ENCODE measurements around the gene FRMD4A.

The FRMD4A gene

GRCh38 chr10:13642293-13642692 is 688.4 kb downstream of the FRMD4A start:
- Histone ChIP-seq H3K4me3 (ENCODE audit: low read depth in 1 of 5, low read length in 5 of 5) (no peak overlapping the region), H3K4me1 (ENCODE audit: control insufficient read depth in 5 of 5, insufficient read depth in 5 of 5, low read length in 5 of 5) (no peaks in the 10 kb centered on the region), H3K9ac (ENCODE audit: low read length in 5 of 5) (no peak overlapping the region), H3K9me3 (ENCODE audit: control insufficient read depth in 5 of 5, low read length in 5 of 5) (peaks cover 0 to 14% (median 13%) of the 10 kb centered on the region in 5 donors), H3K27ac (ENCODE audit: low read depth, low read length) (no peak overlapping the region), H3K36me3 (ENCODE audit: control insufficient read depth in 5 of 5, insufficient read depth in 5 of 5, low read length in 5 of 5) (peaks cover 18 to 60% (median 43%) of the 10 kb centered on the region in 5 donors), H3K27me3 (ENCODE audit: control insufficient read depth in 5 of 5, insufficient read depth in 4 of 5, low read length in 5 of 5) (no peaks in the 10 kb centered on the region)

GRCh38 chr10:13637894-13638293 is 692.8 kb downstream of the FRMD4A start:
- Histone ChIP-seq H3K9me3 (ENCODE audit: control insufficient read depth in 5 of 5, low read length in 5 of 5) (peaks cover 0 to 11% (median 11%) of the 10 kb centered on the region in 5 donors), H3K9ac (ENCODE audit: low read length in 5 of 5) (no peak overlapping the region), H3K27me3 (ENCODE audit: control insufficient read depth in 5 of 5, insufficient read depth in 4 of 5, low read length in 5 of 5) (peaks cover 0 to 2% (median 0%) of the 10 kb centered on the region in 5 donors), H3K4me1 (ENCODE audit: control insufficient read depth in 5 of 5, insufficient read depth in 5 of 5, low read length in 5 of 5) (peaks cover 8 to 21% (median 20%) of the 10 kb centered on the region in 5 donors), H3K27ac (ENCODE audit: low read depth, low read length) (no peak overlapping the region), H3K36me3 (ENCODE audit: control insufficient read depth in 5 of 5, insufficient read depth in 5 of 5, low read length in 5 of 5) (peaks cover 9 to 26% (median 12%) of the 10 kb centered on the region in 5 donors), H3K4me3 (ENCODE audit: low read depth in 1 of 5, low read length in 5 of 5) (no peak overlapping the region)

GRCh38 chr10:13637303-13637856 is 693.3 kb downstream of the FRMD4A start:
- peaks cover 0 to 6% (median 6%) of the 10 kb centered on the region in 5 donors for H3K9me3 ChIP-seq (ENCODE audit: control insufficient read depth in 5 of 5, low read length in 5 of 5)
- peaks cover 8 to 26% (median 25%) of the 10 kb centered on the region in 5 donors for H3K4me1 ChIP-seq (ENCODE audit: control insufficient read depth in 5 of 5, insufficient read depth in 5 of 5, low read length in 5 of 5)
- H3K27me3 ChIP-seq (ENCODE audit: control insufficient read depth in 5 of 5, insufficient read depth in 4 of 5, low read length in 5 of 5), result peaks cover 0 to 2% (median 0%) of the 10 kb centered on the region in 5 donors
- H3K27ac ChIP-seq (ENCODE audit: low read depth, low read length), result no peak overlapping the region
- no peak overlapping the region for H3K9ac ChIP-seq (ENCODE audit: low read length in 5 of 5)
- no peak overlapping the region for H3K4me3 ChIP-seq (ENCODE audit: low read depth in 1 of 5, low read length in 5 of 5)
- H3K36me3 ChIP-seq (ENCODE audit: control insufficient read depth in 5 of 5, insufficient read depth in 5 of 5, low read length in 5 of 5), result peaks cover 7 to 20% (median 10%) of the 10 kb centered on the region in 5 donors

GRCh38 chr10:13636776-13637175 is 693.9 kb downstream of the FRMD4A start:
- no peak overlapping the region for H3K9ac ChIP-seq (ENCODE audit: low read length in 5 of 5)
- no peak overlapping the region for H3K27ac ChIP-seq (ENCODE audit: low read depth, low read length)
- no peak overlapping the region for H3K4me3 ChIP-seq (ENCODE audit: low read depth in 1 of 5, low read length in 5 of 5)
- H3K4me1 ChIP-seq (ENCODE audit: control insufficient read depth in 5 of 5, insufficient read depth in 5 of 5, low read length in 5 of 5), result peaks cover 8 to 32% (median 29%) of the 10 kb centered on the region in 5 donors
- no peaks in the 10 kb centered on the region for H3K9me3 ChIP-seq (ENCODE audit: control insufficient read depth in 5 of 5, low read length in 5 of 5)
- peaks cover 4 to 16% (median 6%) of the 10 kb centered on the region in 5 donors for H3K36me3 ChIP-seq (ENCODE audit: control insufficient read depth in 5 of 5, insufficient read depth in 5 of 5, low read length in 5 of 5)
- peaks cover 0 to 2% (median 0%) of the 10 kb centered on the region in 5 donors for H3K27me3 ChIP-seq (ENCODE audit: control insufficient read depth in 5 of 5, insufficient read depth in 4 of 5, low read length in 5 of 5)

GRCh38 chr10:13634207-13634606 is 696.5 kb downstream of the FRMD4A start:
- Histone ChIP-seq H3K27me3 (ENCODE audit: control insufficient read depth in 5 of 5, insufficient read depth in 4 of 5, low read length in 5 of 5) (peaks cover 0 to 2% (median 0%) of the 10 kb centered on the region in 5 donors), H3K27ac (ENCODE audit: low read depth, low read length) (peak overlapping the region; percentile 69), H3K36me3 (ENCODE audit: control insufficient read depth in 5 of 5, insufficient read depth in 5 of 5, low read length in 5 of 5) (peaks cover 8 to 19% (median 13%) of the 10 kb centered on the region in 5 donors), H3K9me3 (ENCODE audit: control insufficient read depth in 5 of 5, low read length in 5 of 5) (no peaks in the 10 kb centered on the region), H3K4me3 (ENCODE audit: low read depth in 1 of 5, low read length in 5 of 5) (no peak overlapping the region), H3K9ac (ENCODE audit: low read length in 5 of 5) (no peak overlapping the region), H3K4me1 (ENCODE audit: control insufficient read depth in 5 of 5, insufficient read depth in 5 of 5, low read length in 5 of 5) (peaks cover 8 to 38% (median 29%) of the 10 kb centered on the region in 5 donors)

GRCh38 chr10:13633689-13634088 is 697.0 kb downstream of the FRMD4A start:
- Histone ChIP-seq H3K36me3 (ENCODE audit: control insufficient read depth in 5 of 5, insufficient read depth in 5 of 5, low read length in 5 of 5) (peaks cover 8 to 16% (median 10%) of the 10 kb centered on the region in 5 donors), H3K9me3 (ENCODE audit: control insufficient read depth in 5 of 5, low read length in 5 of 5) (no peaks in the 10 kb centered on the region), H3K4me1 (ENCODE audit: control insufficient read depth in 5 of 5, insufficient read depth in 5 of 5, low read length in 5 of 5) (peaks cover 8 to 38% (median 29%) of the 10 kb centered on the region in 5 donors), H3K27ac (ENCODE audit: low read depth, low read length) (peak overlapping the region; percentile 69), H3K27me3 (ENCODE audit: control insufficient read depth in 5 of 5, insufficient read depth in 4 of 5, low read length in 5 of 5) (peaks cover 0 to 2% (median 0%) of the 10 kb centered on the region in 5 donors), H3K4me3 (ENCODE audit: low read depth in 1 of 5, low read length in 5 of 5) (peak overlapping the region in 2 of 5 donors; percentile 28 to 35), H3K9ac (ENCODE audit: low read length in 5 of 5) (peak overlapping the region in 1 of 5 donors; percentile 58)

GRCh38 chr10:13632884-13633440 is 697.8 kb downstream of the FRMD4A start:
- peak overlapping the region in 1 of 5 donors; percentile 17 for H3K9ac ChIP-seq (ENCODE audit: low read length in 5 of 5)
- H3K27ac ChIP-seq (ENCODE audit: low read depth, low read length), result peak overlapping the region; percentile 69
- H3K27me3 ChIP-seq (ENCODE audit: control insufficient read depth in 5 of 5, insufficient read depth in 4 of 5, low read length in 5 of 5), result peaks cover 0 to 2% (median 0%) of the 10 kb centered on the region in 5 donors
- no peaks in the 10 kb centered on the region for H3K9me3 ChIP-seq (ENCODE audit: control insufficient read depth in 5 of 5, low read length in 5 of 5)
- no peak overlapping the region for H3K4me3 ChIP-seq (ENCODE audit: low read depth in 1 of 5, low read length in 5 of 5)
- H3K36me3 ChIP-seq (ENCODE audit: control insufficient read depth in 5 of 5, insufficient read depth in 5 of 5, low read length in 5 of 5), result peaks cover 8 to 19% (median 12%) of the 10 kb centered on the region in 5 donors
- peaks cover 8 to 38% (median 29%) of the 10 kb centered on the region in 5 donors for H3K4me1 ChIP-seq (ENCODE audit: control insufficient read depth in 5 of 5, insufficient read depth in 5 of 5, low read length in 5 of 5)

GRCh38 chr10:13632440-13632839 is 698.3 kb downstream of the FRMD4A start:
- H3K36me3 ChIP-seq (ENCODE audit: control insufficient read depth in 5 of 5, insufficient read depth in 5 of 5, low read length in 5 of 5), result peaks cover 8 to 25% (median 12%) of the 10 kb centered on the region in 5 donors
- H3K27ac ChIP-seq (ENCODE audit: low read depth, low read length), result peak overlapping the region; percentile 69
- H3K9ac ChIP-seq (ENCODE audit: low read length in 5 of 5), result no peak overlapping the region
- no peaks in the 10 kb centered on the region for H3K9me3 ChIP-seq (ENCODE audit: control insufficient read depth in 5 of 5, low read length in 5 of 5)
- peaks cover 0 to 2% (median 0%) of the 10 kb centered on the region in 5 donors for H3K27me3 ChIP-seq (ENCODE audit: control insufficient read depth in 5 of 5, insufficient read depth in 4 of 5, low read length in 5 of 5)
- H3K4me3 ChIP-seq (ENCODE audit: low read depth in 1 of 5, low read length in 5 of 5), result no peak overlapping the region
- peaks cover 8 to 38% (median 29%) of the 10 kb centered on the region in 5 donors for H3K4me1 ChIP-seq (ENCODE audit: control insufficient read depth in 5 of 5, insufficient read depth in 5 of 5, low read length in 5 of 5)

GRCh38 chr10:13631594-13631993 is 699.1 kb downstream of the FRMD4A start:
- Histone ChIP-seq H3K4me3 (ENCODE audit: low read depth in 1 of 5, low read length in 5 of 5) (no peak overlapping the region), H3K9me3 (ENCODE audit: control insufficient read depth in 5 of 5, low read length in 5 of 5) (no peaks in the 10 kb centered on the region), H3K27ac (ENCODE audit: low read depth, low read length) (no peak overlapping the region), H3K9ac (ENCODE audit: low read length in 5 of 5) (no peak overlapping the region), H3K36me3 (ENCODE audit: control insufficient read depth in 5 of 5, insufficient read depth in 5 of 5, low read length in 5 of 5) (peaks cover 8 to 30% (median 16%) of the 10 kb centered on the region in 5 donors), H3K4me1 (ENCODE audit: control insufficient read depth in 5 of 5, insufficient read depth in 5 of 5, low read length in 5 of 5) (peaks cover 8 to 38% (median 29%) of the 10 kb centered on the region in 5 donors), H3K27me3 (ENCODE audit: control insufficient read depth in 5 of 5, insufficient read depth in 4 of 5, low read length in 5 of 5) (peaks cover 0 to 2% (median 0%) of the 10 kb centered on the region in 5 donors)

- Histone ChIP-seq H3K4me3 (ENCODE audit: low read depth in 1 of 5, low read length in 5 of 5) (no peak overlapping the region), H3K27me3 (ENCODE audit: control insufficient read depth in 5 of 5, insufficient read depth in 4 of 5, low read length in 5 of 5) (peaks cover 0 to 2% (median 0%) of the 10 kb centered on the region in 5 donors), H3K27ac (ENCODE audit: low read depth, low read length) (no peak overlapping the region), H3K36me3 (ENCODE audit: control insufficient read depth in 5 of 5, insufficient read depth in 5 of 5, low read length in 5 of 5) (peaks cover 8 to 38% (median 16%) of the 10 kb centered on the region in 5 donors), H3K9me3 (ENCODE audit: control insufficient read depth in 5 of 5, low read length in 5 of 5) (no peaks in the 10 kb centered on the region), H3K9ac (ENCODE audit: low read length in 5 of 5) (no peak overlapping the region), H3K4me1 (ENCODE audit: control insufficient read depth in 5 of 5, insufficient read depth in 5 of 5, low read length in 5 of 5) (peaks cover 8 to 38% (median 29%) of the 10 kb centered on the region in 5 donors)
Measured at GRCh38 chr10:13630231-13630630, 700.5 kb downstream of the FRMD4A start.
